Activated naive CD8-positive, alpha-beta T cell treated with anti-CD3 and anti-CD28 coated beads, Interleukin-2, amount 50 U/mL, for 24 hours (primary cell): ENCODE measurements around the gene JAK1.

Source experiments
- ATAC-seq: fragments of 150-1000 bp; cut with Tn5 transposase; one replicate; pipeline ENCODE4 v1.10.0; 2021
- DNase-seq: peaks from one replicate; pipeline ENCODE4 v3.0.0; 2021
- H3K27ac Mint-ChIP-seq: one replicate; pipeline ENCODE4 v1.8.0; 2021; ENCODE audit warnings: mild to moderate bottlenecking, mixed read lengths
- H3K27me3 Mint-ChIP-seq: one replicate; pipeline ENCODE4 v1.8.0; 2021; ENCODE audit warnings: mixed read lengths
- H3K36me3 Mint-ChIP-seq: one replicate; pipeline ENCODE4 v1.8.0; 2021; ENCODE audit warnings: low read depth, mixed read lengths
- H3K4me1 Mint-ChIP-seq: one replicate; pipeline ENCODE4 v1.8.0; 2021; ENCODE audit warnings: mixed read lengths
- H3K4me3 Mint-ChIP-seq: one replicate; pipeline ENCODE4 v1.8.0; 2021; ENCODE audit warnings: mild to moderate bottlenecking, moderate library complexity, mixed read lengths
- H3K9me3 Mint-ChIP-seq: one replicate; pipeline ENCODE4 v1.8.0; 2021; ENCODE audit warnings: mixed read lengths

Gene JAK1

DNA sequence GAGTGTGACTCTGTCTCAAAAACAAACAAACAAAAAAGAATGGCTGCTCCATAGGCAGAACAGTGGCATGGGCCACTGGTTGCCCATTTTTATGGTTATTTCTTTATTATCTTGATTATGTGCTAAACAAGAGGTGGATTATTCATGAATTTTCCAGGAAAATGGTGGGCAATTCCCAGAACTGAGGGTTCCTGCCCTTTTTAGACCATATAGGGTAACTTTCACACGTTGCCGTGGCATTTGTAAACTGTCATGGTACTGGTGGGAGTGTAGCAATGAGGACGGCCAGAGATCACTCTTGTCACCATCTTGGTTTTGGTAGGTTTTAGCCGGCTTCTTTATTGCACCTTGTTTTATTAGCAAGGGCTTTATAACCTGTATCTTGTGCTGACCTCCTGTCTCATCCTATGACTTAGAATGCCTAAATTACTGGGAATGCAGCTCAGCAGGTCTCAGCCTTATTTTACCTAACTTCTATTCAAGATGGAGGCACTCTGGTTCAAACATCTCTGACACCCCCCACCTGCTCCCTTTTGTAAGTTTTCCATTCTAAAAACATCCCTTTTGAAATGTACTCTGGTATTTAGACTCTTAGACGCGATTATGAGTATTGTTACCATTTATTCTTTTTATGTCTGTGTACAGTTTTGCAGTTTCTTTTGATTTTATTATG lies 164.4 kb downstream of the JAK1 start:
- Mint-ChIP-seq H3K9me3 (peaks cover 4% of the 10 kb centered on the region), H3K27me3 (no peaks in the 10 kb centered on the region), H3K36me3 (no peaks in the 10 kb centered on the region), H3K27ac (no peak overlapping the region), H3K4me1 (no peaks in the 10 kb centered on the region), H3K4me3 (no peak overlapping the region)
- ATAC-seq (no peak), DNase-seq (no peak)

DNA sequence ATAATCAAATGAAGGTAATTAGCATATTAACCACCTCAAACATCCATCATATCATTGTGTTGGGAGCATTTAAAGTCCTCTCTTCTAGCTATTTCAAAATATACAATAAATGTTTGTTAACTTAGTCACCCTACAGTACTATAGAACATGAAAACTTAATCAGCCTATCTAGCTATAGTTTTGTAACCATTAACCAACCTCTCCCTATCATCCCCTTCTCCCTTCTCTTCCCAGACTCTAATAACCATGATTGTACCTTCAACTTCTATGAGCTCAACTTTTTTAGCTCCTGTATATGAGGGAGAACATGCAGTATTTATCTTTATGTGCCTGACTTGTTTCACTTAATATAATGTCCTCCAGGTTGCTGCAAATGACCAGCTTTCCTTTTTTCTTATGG lies 167.5 kb downstream of the JAK1 start:
- Mint-ChIP-seq H3K4me1 (no peaks in the 10 kb centered on the region), H3K36me3 (no peaks in the 10 kb centered on the region), H3K27ac (no peak overlapping the region), H3K27me3 (no peaks in the 10 kb centered on the region), H3K9me3 (peaks cover 4% of the 10 kb centered on the region), H3K4me3 (no peak overlapping the region)
- DNase-seq (no peak), ATAC-seq (no peak)

DNA sequence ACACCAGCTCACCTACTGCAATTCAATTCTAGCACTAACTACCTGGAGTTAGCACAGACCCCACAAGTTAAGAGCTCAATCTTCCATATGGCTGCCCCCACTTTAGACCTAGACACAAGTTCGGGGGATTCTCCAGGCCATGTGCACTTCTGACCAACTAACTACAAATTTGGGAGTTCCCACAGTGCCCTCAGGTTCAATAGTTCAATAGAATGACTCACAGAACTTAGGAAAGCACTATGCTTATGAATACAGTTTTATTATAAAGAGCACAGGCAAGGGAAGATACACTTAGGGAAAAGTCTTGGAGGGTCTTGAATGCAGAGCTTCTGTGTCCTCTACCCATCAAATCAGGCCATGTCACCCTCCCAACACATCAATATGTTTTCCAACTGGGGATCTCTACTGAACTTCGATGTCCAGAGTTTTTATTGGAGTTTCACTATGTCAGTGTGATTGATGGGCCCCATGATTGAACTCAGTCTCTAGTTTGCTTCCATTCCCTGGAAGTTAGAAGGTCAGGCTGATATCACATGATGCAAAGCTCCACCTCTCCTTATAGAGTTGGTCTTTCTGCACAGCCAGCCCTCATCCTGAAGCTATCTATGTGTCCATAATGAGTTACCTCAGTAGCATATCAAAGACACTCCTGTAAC lies 175.4 kb downstream of the JAK1 start:
- peaks cover 22% of the 10 kb centered on the region for H3K9me3 Mint-ChIP-seq
- H3K4me1 Mint-ChIP-seq = no peaks in the 10 kb centered on the region
- no peak overlapping the region for H3K27ac Mint-ChIP-seq
- H3K27me3 Mint-ChIP-seq = peaks cover 1% of the 10 kb centered on the region
- DNase-seq = no peak
- H3K4me3 Mint-ChIP-seq = no peak overlapping the region
- no peak for ATAC-seq
- H3K36me3 Mint-ChIP-seq = peaks cover 9% of the 10 kb centered on the region
